Stimulated activated CD4-positive, alpha-beta T cell treated with anti-CD3 and anti-CD28 coated beads, Interleukin-15, amount 100 ng/mL, for 48 hours (primary cell): ENCODE data around the gene HCRTR2.

Source experiments
- DNase-seq, 2 donors: peaks; one replicate each; pipeline ENCODE4 v3.0.0-alpha.2; 2020; ENCODE audit warnings: low read depth in 2 of 2

The HCRTR2 gene

DNA sequence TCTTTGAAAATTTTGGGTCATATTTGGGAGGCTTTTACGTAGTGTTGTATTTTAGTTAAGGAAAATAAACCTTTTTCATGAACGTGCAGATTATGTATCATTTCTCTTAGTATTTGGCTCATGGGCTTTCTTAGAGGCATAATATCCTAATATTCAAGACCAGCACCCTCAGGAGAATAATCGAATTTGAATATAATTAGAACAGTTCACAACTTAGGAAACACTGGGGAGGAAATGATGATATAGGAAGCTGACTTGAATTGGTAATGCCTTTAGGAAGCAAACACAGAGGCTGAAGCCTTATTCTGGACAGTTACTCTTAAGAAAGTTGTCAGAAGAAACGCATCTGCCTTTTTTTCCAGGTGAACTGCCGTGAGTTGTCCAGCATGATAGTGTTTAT lies 152.9 kb downstream of the HCRTR2 start, which contains the start of gene GFRAL:
TSS of gene GFRAL (plus strand) at position 301 of the 400 bp plus-strand sequence. CDS start at position 387, 86 bp downstream.
- DNase-seq = no peak
